ACC112 (cell line): ENCODE data around the gene SP4.

ENCODE experiments used
- H2AFZ ChIP-seq: fragments of 200-600 bp; sonication (generic); one replicate; pipeline ENCODE4 v1.6.0; 2017; ENCODE audit warnings: antibody characterized with exemption, low read length; ENCODE audit not compliant: unreplicated experiment
- H3K27ac ChIP-seq: fragments of 200-600 bp; sonication (generic); 2 replicates; pipeline ENCODE4 v1.5.1; 2014; ENCODE audit warnings: low read depth, mild to moderate bottlenecking, antibody characterized with exemption, low read length, moderate library complexity
- H3K27me3 ChIP-seq: fragments of 200-600 bp; sonication (generic); 2 replicates; pipeline ENCODE4 v1.6.1; 2014; ENCODE audit warnings: mild to moderate bottlenecking, antibody characterized with exemption, low read length, moderate library complexity, mixed read lengths; ENCODE audit not compliant: insufficient read depth
- H3K36me3 ChIP-seq: fragments of 200-600 bp; sonication (generic); 2 replicates; pipeline ENCODE4 v1.6.1; 2016; ENCODE audit warnings: mild to moderate bottlenecking, antibody characterized with exemption, low read length, moderate library complexity, mixed read lengths; ENCODE audit not compliant: insufficient read depth
- H3K4me1 ChIP-seq: fragments of 200-600 bp; sonication (generic); one replicate; pipeline ENCODE4 v1.6.1; 2016; ENCODE audit warnings: low read length, mixed read lengths; ENCODE audit not compliant: insufficient read depth, unreplicated experiment, control insufficient read depth
- H3K4me3 ChIP-seq: fragments of 200-600 bp; sonication (generic); 2 replicates; pipeline ENCODE4 v1.5.1; 2014; ENCODE audit warnings: mild to moderate bottlenecking, low read depth, low read length
- H3K79me2 ChIP-seq: fragments of 200-600 bp; sonication (generic); one replicate; pipeline ENCODE4 v1.6.0; 2016; ENCODE audit warnings: low read length; ENCODE audit not compliant: control insufficient read depth, unreplicated experiment, insufficient read depth

The SP4 gene

GRCh38 chr7:21480693-21481403 lies 53.0 kb downstream of the SP4 start:
- Histone ChIP-seq H3K4me1 (no peaks in the 10 kb centered on the region), H3K36me3 (peaks cover 6% of the 10 kb centered on the region; the same call in 1 of the 2 replicates), H3K27me3 (no peaks in the 10 kb centered on the region), H3K4me3 (no peak overlapping the region), H2AFZ (no peak overlapping the region), H3K27ac (no peak overlapping the region), H3K79me2 (no peaks in the 10 kb centered on the region)

GRCh38 chr7:21486511-21486910 lies 58.6 kb downstream of the SP4 start:
- H3K27ac ChIP-seq, result no peak overlapping the region
- no peaks in the 10 kb centered on the region for H3K4me1 ChIP-seq
- H3K4me3 ChIP-seq, result no peak overlapping the region
- H3K36me3 ChIP-seq, result 0 out of 2 replicates have a peak, but pooled peaks cover 3% of the 10 kb centered on the region
- H3K27me3 ChIP-seq, result no peaks in the 10 kb centered on the region
- no peaks in the 10 kb centered on the region for H3K79me2 ChIP-seq
- no peak overlapping the region for H2AFZ ChIP-seq

DNA sequence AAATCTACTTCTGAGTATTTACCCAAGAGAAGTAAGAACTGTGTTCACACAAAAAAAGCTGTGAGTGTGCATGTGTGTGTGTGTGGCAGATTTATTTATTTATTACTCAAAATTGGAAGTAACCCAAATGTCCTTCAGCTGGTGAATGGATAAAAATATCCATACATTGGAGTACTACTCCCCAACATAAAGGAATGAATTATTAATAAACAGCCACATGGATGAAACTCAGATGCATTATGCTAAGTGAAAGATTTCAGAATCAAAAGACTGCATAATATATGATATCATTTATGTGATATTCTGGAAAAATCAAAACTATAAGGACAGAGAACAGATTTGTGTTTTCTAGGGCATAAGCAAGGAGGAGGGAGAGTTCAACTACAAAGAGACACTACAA lies 67.8 kb downstream of the SP4 start:
- H3K79me2 ChIP-seq, result no peaks in the 10 kb centered on the region
- H3K36me3 ChIP-seq, result no peaks in the 10 kb centered on the region
- H3K27me3 ChIP-seq, result no peaks in the 10 kb centered on the region
- no peaks in the 10 kb centered on the region for H3K4me1 ChIP-seq
- no peak overlapping the region for H3K4me3 ChIP-seq
- H2AFZ ChIP-seq, result no peak overlapping the region
- no peak overlapping the region for H3K27ac ChIP-seq

DNA sequence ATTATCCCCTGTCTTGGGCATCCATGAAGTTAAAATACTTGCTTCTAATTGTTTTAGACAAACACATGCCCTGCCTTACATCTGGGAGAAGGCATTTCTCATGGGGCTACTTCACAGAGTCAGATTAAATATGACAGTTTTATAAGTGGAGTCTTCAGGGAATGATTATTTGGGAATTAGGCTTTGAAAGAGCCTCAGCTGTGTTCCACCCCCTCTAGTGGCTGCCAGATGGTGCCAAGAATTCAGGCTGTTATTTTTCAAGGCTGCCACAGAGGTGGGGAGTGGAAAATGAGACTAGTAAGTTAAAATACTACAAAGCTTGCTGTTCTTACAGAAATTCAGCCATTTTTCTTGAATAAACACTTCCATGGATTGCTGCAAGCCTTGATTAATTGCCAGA lies 69.2 kb downstream of the SP4 start:
- Histone ChIP-seq H3K36me3 (no peaks in the 10 kb centered on the region), H3K4me3 (no peak overlapping the region), H3K4me1 (no peaks in the 10 kb centered on the region), H3K27ac (no peak overlapping the region), H3K27me3 (no peaks in the 10 kb centered on the region), H3K79me2 (no peaks in the 10 kb centered on the region), H2AFZ (no peak overlapping the region)

- H3K4me1 ChIP-seq, result no peaks in the 10 kb centered on the region
- H3K27ac ChIP-seq, result no peak overlapping the region
- H3K4me3 ChIP-seq, result no peak overlapping the region
- no peaks in the 10 kb centered on the region for H3K79me2 ChIP-seq
- H3K36me3 ChIP-seq, result no peaks in the 10 kb centered on the region
- no peak overlapping the region for H2AFZ ChIP-seq
- no peaks in the 10 kb centered on the region for H3K27me3 ChIP-seq
Observed at GRCh38 chr7:21500117-21500832, 72.4 kb downstream of the SP4 start.

DNA sequence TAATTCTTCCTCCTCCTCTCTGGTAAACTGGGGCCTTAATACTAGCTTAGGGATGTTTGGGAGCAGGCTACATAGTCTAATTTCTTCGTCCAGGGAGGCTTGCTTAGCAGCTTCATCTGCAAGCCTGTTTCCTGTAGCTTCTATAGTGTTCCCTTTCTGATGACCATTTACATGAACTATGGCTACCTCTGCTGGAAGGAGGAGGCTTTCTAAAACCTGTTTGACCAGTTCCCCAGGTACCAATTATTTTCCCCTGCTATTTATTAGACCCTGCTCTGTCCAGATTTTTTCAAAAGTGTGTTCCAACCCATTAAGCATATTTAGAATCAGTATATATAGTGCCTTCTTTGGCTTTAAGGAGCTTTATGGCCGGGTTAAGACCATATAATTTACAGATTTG lies 76.1 kb downstream of the SP4 start:
- Histone ChIP-seq H3K27ac (no peak overlapping the region), H2AFZ (no peak overlapping the region), H3K79me2 (no peaks in the 10 kb centered on the region), H3K4me3 (no peak overlapping the region), H3K4me1 (no peaks in the 10 kb centered on the region), H3K27me3 (no peaks in the 10 kb centered on the region), H3K36me3 (no peaks in the 10 kb centered on the region)

GRCh38 chr7:21507627-21508343 lies 79.9 kb downstream of the SP4 start:
- Histone ChIP-seq H3K79me2 (no peaks in the 10 kb centered on the region), H3K27ac (no peak overlapping the region), H3K4me3 (no peak overlapping the region), H3K27me3 (no peaks in the 10 kb centered on the region), H2AFZ (no peak overlapping the region), H3K36me3 (no peaks in the 10 kb centered on the region), H3K4me1 (no peaks in the 10 kb centered on the region)

GRCh38 chr7:21508538-21508937 lies 80.7 kb downstream of the SP4 start:
- H3K4me1 ChIP-seq, result no peaks in the 10 kb centered on the region

GRCh38 chr7:21514062-21514461 lies 86.2 kb downstream of the SP4 start:
- Histone ChIP-seq H3K27me3 (no peaks in the 10 kb centered on the region), H3K79me2 (no peaks in the 10 kb centered on the region), H3K4me3 (no peak overlapping the region), H3K36me3 (no peaks in the 10 kb centered on the region), H2AFZ (no peak overlapping the region), H3K27ac (no peak overlapping the region), H3K4me1 (no peaks in the 10 kb centered on the region)

More at GRCh38 chr7:21508538-21508937, 80.7 kb downstream of the SP4 start:
- no peak overlapping the region for H3K4me3 ChIP-seq
- no peaks in the 10 kb centered on the region for H3K36me3 ChIP-seq
- H3K27ac ChIP-seq, result no peak overlapping the region
- no peaks in the 10 kb centered on the region for H3K27me3 ChIP-seq
- H3K79me2 ChIP-seq, result no peaks in the 10 kb centered on the region
- no peak overlapping the region for H2AFZ ChIP-seq

DNA sequence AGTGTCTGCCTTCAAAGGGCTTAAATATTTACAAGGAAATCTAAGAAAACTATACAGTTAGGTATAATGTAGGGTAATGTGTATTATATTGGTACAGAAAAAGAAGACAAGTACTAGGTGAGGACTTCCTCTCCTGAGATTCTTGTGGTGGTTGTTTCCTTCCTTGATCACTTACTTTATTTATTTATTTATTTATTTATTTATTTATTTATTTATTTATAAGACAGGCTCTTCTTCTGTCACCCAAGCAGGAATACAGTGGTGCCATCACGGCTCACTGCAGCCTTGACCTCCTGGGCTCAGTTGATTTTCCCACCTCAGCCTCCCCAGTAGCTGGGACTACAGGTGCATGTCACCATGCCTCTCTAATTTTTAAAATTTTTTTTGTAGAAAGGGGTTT lies 96.8 kb downstream of the SP4 start:
- Histone ChIP-seq H3K27ac (no peak overlapping the region), H3K27me3 (no peaks in the 10 kb centered on the region), H2AFZ (no peak overlapping the region), H3K4me1 (no peaks in the 10 kb centered on the region), H3K79me2 (no peaks in the 10 kb centered on the region), H3K4me3 (no peak overlapping the region), H3K36me3 (no peaks in the 10 kb centered on the region)
